MM.1S (cell line): ENCODE results near the gene RIC1.
"Not testable (repeated sequence)": the region's sequence is repeated elsewhere in the genome, so short reads cannot be mapped to it uniquely, and the experiment has no call there.

ENCODE experiments used
- DNase-seq: peaks from one replicate; pipeline ENCODE4 v3.0.0-alpha.2; 2015
- H2AFZ ChIP-seq: fragments of 300-600 bp; sonication (generic); 2 replicates; pipeline ENCODE4 v1.6.0; 2016; ENCODE audit warnings: antibody characterized with exemption, low read length
- H3F3A ChIP-seq: fragments of 300-600 bp; sonication (generic); 2 replicates; pipeline ENCODE4 v1.6.1; 2016; ENCODE audit warnings: mild to moderate bottlenecking, antibody characterized with exemption, low read length, moderate library complexity, mixed read lengths; ENCODE audit not compliant: insufficient read depth
- H3K27ac ChIP-seq: fragments of 300-600 bp; sonication (generic); 2 replicates; pipeline ENCODE4 v1.5.1; 2016; ENCODE audit warnings: mild to moderate bottlenecking, low read length
- H3K27me3 ChIP-seq: fragments of 300-600 bp; sonication (generic); replicated peaks from 2 replicates; pipeline ENCODE4 v1.6.0; 2016; ENCODE audit warnings: low read length; ENCODE audit not compliant: insufficient read depth
- H3K36me3 ChIP-seq: fragments of 300-600 bp; sonication (generic); replicated peaks from 2 replicates; pipeline ENCODE4 v1.6.1; 2016; ENCODE audit warnings: mild to moderate bottlenecking, low read length, mixed read lengths; ENCODE audit not compliant: insufficient read depth
- H3K4me1 ChIP-seq: fragments of 300-600 bp; sonication (generic); 2 replicates; pipeline ENCODE4 v1.6.1; 2016; ENCODE audit warnings: low read length, mixed read lengths
- H3K4me2 ChIP-seq: fragments of 300-600 bp; sonication (generic); 2 replicates; pipeline ENCODE4 v1.6.0; 2016; ENCODE audit warnings: low read depth, low read length
- H3K4me3 ChIP-seq: fragments of 300-600 bp; sonication (generic); 2 replicates; pipeline ENCODE4 v1.5.1; 2016; ENCODE audit warnings: low read length, mixed read lengths
- H3K79me2 ChIP-seq: fragments of 300-600 bp; sonication (generic); 2 replicates; pipeline ENCODE4 v1.6.1; 2016; ENCODE audit warnings: mixed run types, low read length, mixed read lengths
- H3K9ac ChIP-seq: fragments of 300-600 bp; sonication (generic); 2 replicates; pipeline ENCODE4 v1.6.1; 2016; ENCODE audit warnings: low read length, mixed read lengths
- H3K9me2 ChIP-seq: fragments of 300-600 bp; sonication (generic); replicated peaks from 2 replicates; pipeline ENCODE4 v1.6.1; 2016; ENCODE audit warnings: mild to moderate bottlenecking, low read length, mixed read lengths; ENCODE audit not compliant: insufficient read depth
- H3K9me3 ChIP-seq: fragments of 300-600 bp; sonication (generic); replicated peaks from 2 replicates; pipeline ENCODE4 v1.6.1; 2016; ENCODE audit warnings: mild to moderate bottlenecking, low read length, mixed read lengths; ENCODE audit not compliant: insufficient read depth
- H4K20me1 ChIP-seq: fragments of 300-600 bp; sonication (generic); 2 replicates; pipeline ENCODE4 v1.6.1; 2016; ENCODE audit warnings: mild to moderate bottlenecking, low read length, moderate library complexity, mixed read lengths; ENCODE audit not compliant: insufficient read depth
- EZH2 ChIP-seq: fragments of 300-600 bp; sonication (generic); optimal IDR thresholded peaks from 2 replicates; pipeline ENCODE3; 2017; ENCODE audit warnings: low read depth, mild to moderate bottlenecking, antibody characterized with exemption, low read length, mixed read lengths
- EZH2phosphoT487 ChIP-seq: fragments of 300-600 bp; sonication (generic); IDR thresholded peaks from 2 replicates; pipeline ENCODE4 v1.6.1; 2018; ENCODE audit warnings: antibody characterized with exemption, low read length
- TF ChIP-seq, protein P1 (sequence below): fragments of 300-600 bp; sonication (generic); IDR thresholded peaks from 2 replicates; pipeline ENCODE4 v1.5.1; 2016; ENCODE audit warnings: antibody characterized with exemption, low read length, mixed read lengths

Gene RIC1

DNA sequence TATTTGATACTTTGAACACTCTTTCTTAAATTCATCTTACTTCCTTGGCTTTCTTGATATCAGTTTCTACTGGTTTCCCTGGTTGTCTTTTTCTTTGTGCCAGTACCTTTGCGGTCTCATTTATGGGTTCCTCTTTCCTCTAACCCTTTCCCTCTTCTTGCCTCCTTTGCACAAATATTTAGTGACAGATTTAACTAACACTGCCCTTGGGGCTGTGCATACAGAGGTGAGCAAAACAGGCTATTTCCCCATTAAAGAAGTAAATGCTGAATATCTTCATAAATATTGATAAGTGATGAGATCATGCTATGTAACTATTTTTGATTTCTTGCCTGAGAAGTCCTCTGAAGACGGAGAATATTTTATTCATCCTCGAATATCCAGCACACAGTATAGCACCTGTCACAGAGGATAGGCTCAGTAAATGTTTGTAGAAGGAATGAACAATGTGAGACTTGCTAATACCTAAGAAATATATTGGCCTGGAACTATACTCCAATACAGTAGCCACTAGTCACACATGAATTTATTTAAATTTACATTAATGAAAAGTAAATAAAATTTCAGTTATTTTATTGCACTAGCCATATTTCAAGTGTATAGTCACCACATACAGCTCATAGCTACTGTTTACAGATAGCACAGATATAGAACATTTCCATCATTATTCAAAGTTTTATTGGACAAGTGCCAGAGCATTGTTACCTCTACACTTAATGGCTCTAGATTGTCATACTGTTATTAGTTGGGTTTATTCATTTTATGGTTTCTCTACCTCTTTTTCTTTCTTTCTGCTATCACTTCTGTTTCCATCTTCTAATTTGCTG lies 90.4 kb downstream of the RIC1 start:
- no peaks in the 10 kb centered on the region for H4K20me1 ChIP-seq
- H3K4me2 ChIP-seq, result no peak overlapping the region
- H2AFZ ChIP-seq, result no peak overlapping the region
- TF ChIP-seq EZH2phosphoT487, result no peak
- TF ChIP-seq EZH2, result no peak
- TF ChIP-seq, protein P1, sequence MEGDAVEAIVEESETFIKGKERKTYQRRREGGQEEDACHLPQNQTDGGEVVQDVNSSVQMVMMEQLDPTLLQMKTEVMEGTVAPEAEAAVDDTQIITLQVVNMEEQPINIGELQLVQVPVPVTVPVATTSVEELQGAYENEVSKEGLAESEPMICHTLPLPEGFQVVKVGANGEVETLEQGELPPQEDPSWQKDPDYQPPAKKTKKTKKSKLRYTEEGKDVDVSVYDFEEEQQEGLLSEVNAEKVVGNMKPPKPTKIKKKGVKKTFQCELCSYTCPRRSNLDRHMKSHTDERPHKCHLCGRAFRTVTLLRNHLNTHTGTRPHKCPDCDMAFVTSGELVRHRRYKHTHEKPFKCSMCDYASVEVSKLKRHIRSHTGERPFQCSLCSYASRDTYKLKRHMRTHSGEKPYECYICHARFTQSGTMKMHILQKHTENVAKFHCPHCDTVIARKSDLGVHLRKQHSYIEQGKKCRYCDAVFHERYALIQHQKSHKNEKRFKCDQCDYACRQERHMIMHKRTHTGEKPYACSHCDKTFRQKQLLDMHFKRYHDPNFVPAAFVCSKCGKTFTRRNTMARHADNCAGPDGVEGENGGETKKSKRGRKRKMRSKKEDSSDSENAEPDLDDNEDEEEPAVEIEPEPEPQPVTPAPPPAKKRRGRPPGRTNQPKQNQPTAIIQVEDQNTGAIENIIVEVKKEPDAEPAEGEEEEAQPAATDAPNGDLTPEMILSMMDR, result no peak
- no peak overlapping the region for H3K4me3 ChIP-seq
- H3F3A ChIP-seq, result no peaks in the 10 kb centered on the region
- no peak overlapping the region for H3K27ac ChIP-seq
- no peaks in the 10 kb centered on the region for H3K4me1 ChIP-seq
- peaks cover 3% of the 10 kb centered on the region; the same call in 1 of the 2 replicates for H3K36me3 ChIP-seq
- no peaks in the 10 kb centered on the region for H3K9me2 ChIP-seq
- no peak for DNase-seq
- no peaks in the 10 kb centered on the region for H3K27me3 ChIP-seq
- H3K9ac ChIP-seq, result no peak overlapping the region
- H3K79me2 ChIP-seq, result peaks cover 18% of the 10 kb centered on the region
- no peaks in the 10 kb centered on the region for H3K9me3 ChIP-seq

DNA sequence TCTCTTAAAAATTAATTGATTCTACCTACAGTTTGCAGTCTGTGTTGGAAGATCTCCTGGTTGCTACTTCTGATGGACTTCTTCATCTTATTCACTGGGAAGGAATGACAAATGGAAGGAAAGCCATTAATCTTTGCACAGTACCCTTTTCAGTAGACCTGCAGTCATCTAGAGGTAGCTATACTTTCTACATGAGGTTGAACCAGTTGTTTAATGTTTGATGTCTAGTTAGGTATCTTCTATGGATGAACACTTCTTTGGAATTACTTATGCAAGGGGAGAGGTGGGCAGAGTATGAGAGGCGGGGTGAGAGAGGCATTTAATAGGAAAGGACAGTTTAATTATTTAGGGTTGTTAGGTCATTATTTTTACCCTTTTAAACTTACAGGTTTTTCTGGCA lies 91.2 kb downstream of the RIC1 start:
- H3K36me3 ChIP-seq, result peaks cover 3% of the 10 kb centered on the region; the same call in 1 of the 2 replicates

DNA sequence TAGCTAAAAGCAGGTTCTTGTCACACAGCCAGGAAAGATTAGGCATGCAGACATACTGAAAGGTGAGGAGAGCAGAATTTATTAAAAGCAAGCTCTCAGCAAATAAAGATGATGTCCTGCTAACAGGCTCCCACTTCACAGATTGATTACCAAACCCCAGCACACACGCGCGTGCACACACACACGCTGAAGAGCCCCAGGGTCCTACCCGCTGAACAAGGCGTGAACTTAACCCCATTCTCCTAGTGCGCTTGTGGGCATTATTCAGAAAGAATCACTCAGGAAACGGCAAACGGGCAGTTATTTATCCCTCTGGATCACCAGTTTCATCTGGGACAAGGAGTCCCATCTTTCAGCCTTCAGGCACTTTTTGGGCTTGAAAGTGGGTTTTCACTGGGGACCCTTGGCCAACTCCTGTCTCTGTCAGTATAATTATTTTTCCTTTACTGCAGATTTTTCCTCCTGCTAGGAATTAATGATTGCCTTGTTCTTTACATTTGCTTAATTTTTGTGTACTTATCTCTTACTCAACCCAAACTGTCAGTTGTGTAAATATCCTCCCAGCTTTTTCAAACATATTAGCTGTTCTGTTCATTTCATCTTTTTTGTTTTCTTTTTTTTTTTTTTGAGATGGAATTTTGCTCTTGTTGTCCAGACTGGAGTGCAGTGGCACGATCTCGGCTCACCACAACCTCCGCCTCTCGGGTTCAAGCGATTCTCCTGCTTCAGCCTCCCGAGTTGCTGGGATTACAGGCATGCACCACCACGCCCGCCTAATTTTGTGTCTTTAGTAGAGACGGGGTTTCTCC lies 92.6 kb downstream of the RIC1 start:
- Histone ChIP-seq H3K9me2 (no peaks in the 10 kb centered on the region), H3K9ac (no peak overlapping the region), H3K36me3 (peaks cover 3% of the 10 kb centered on the region; the same call in 1 of the 2 replicates), H3K4me2 (no peak overlapping the region), H3K4me3 (no peak overlapping the region), H3K79me2 (0 out of 2 replicates have a peak, but pooled peaks cover 7% of the 10 kb centered on the region), H3F3A (no peaks in the 10 kb centered on the region), H3K4me1 (no peaks in the 10 kb centered on the region), H2AFZ (no peak overlapping the region), H3K27ac (no peak overlapping the region), H3K27me3 (no peaks in the 10 kb centered on the region), H4K20me1 (no peaks in the 10 kb centered on the region), H3K9me3 (no peaks in the 10 kb centered on the region)
- no peak for DNase-seq
- TF ChIP-seq EZH2 (no peak), EZH2phosphoT487 (no peak)
- TF ChIP-seq, protein P1, result no peak

More for the DNA sequence above, 91.2 kb downstream of the RIC1 start:
- Histone ChIP-seq H3K79me2 (peaks cover 14% of the 10 kb centered on the region), H3K27me3 (no peaks in the 10 kb centered on the region), H3K9ac (no peak overlapping the region), H3F3A (no peaks in the 10 kb centered on the region), H2AFZ (no peak overlapping the region), H3K4me2 (no peak overlapping the region), H4K20me1 (no peaks in the 10 kb centered on the region), H3K4me3 (no peak overlapping the region), H3K9me2 (no peaks in the 10 kb centered on the region), H3K9me3 (no peaks in the 10 kb centered on the region), H3K27ac (no peak overlapping the region), H3K4me1 (no peaks in the 10 kb centered on the region)
- TF ChIP-seq EZH2 (no peak), EZH2phosphoT487 (no peak)
- TF ChIP-seq, protein P1, result no peak
- no peak for DNase-seq

DNA sequence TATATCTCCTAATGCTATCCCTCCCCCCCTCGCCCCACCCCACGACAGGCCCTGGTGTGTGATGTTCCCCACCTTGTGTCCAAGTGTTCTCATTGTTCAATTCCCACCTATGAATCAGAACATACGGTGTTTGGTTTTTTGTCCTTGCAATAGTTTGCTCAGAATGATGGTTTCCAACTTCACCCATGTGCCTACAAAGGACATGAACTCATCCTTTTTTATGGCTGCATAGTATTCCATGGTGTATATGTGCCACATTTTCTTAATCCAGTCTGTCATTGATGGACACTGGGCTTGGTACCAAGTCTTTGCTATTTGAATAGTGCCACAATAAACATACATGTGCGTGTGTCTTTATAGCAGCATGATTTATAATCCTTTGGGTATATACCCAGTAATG lies 93.8 kb downstream of the RIC1 start:
- not testable (repeated sequence) for H3K9me3 ChIP-seq, H3K27ac ChIP-seq, H3K79me2 ChIP-seq, DNase-seq, H3K27me3 ChIP-seq, H3K9me2 ChIP-seq, H3F3A ChIP-seq, H4K20me1 ChIP-seq, H3K4me3 ChIP-seq, H2AFZ ChIP-seq, H3K4me2 ChIP-seq, H3K9ac ChIP-seq, H3K36me3 ChIP-seq, H3K4me1 ChIP-seq
